ENCODE data around the gene BCDIN3D. TPM values are rescaled to one million over a fixed set of nuclear protein-coding genes. Genes with fewer than 3 reads are reported as not detected.

The BCDIN3D gene
- total RNA-seq, 1 donor from 2014 or later, result 3.8 TPM

GRCh38 chr12:49823350-49823749 lies 19.6 kb downstream of the BCDIN3D start:
- Histone ChIP-seq H4K20me1 (ENCODE audit: low read depth) (peaks cover 85% of the 10 kb centered on the region), H3K79me2 (ENCODE audit: low read depth) (peaks cover 39% of the 10 kb centered on the region)
- no peak overlapping the region for H3K4me3 Mint-ChIP-seq

DNA sequence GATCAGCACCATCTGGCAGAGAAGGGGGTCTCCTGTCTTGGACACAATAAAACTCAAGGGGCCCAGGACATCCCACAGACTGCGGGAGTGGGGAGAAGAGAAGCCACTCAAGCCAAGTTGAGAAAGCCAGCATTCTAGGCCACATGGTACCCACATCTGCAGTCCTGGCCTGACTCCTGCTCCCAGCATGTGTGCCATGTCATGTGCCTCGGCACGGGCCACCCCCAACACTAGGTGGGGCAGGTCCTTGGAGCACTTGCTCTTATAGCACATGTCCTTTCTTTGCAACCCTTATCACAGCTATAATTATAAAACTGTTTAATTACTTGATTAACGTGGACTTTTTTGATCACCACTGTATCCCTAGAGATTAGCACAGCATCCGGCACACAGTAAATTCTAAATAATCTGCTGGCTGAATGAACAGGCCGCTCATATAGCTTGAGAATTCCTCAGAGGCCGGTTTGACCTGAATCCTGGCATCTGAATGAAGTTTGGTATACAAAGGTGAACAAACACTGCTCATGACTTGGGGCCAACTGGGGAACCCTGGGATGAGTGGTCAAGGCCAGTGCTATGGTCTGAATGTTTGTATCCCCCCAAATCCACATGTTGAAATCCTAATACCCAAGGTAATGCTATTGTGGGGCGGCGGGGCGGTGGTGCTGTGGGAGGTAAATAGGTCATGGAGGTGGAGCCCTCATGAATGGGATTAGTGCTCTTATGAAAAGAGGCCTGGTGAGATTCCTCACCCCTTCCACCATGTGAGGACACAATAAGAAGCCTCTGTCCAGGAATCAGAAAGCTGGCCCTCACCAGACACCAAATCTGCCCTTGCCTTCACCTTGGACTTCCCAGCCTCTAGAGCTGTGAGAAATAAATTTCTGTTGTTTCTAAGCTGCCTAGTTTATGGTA lies 21.3 kb downstream of the BCDIN3D start:
- no peak overlapping the region for H2AFZ ChIP-seq (replicated peaks)
- peaks cover 4% of the 10 kb centered on the region for H3K27me3 Mint-ChIP-seq (ENCODE audit: insufficient read depth, low read depth)
- H3K36me3 Mint-ChIP-seq, result peaks cover 21% of the 10 kb centered on the region
- H4K20me1 ChIP-seq (ENCODE audit: low read depth), result peaks cover 83% of the 10 kb centered on the region
- DNase-seq (ENCODE audit: low spot score), result peak; percentile 54
- no peak overlapping the region for H3K9ac ChIP-seq
- no peaks in the 10 kb centered on the region for H3K36me3 ChIP-seq
- no peaks in the 10 kb centered on the region for H3K9me3 Mint-ChIP-seq
- peaks cover 34% of the 10 kb centered on the region for H3K4me1 ChIP-seq
- no peaks in the 10 kb centered on the region for H3K27me3 ChIP-seq
- H3K27ac Mint-ChIP-seq, result no peak overlapping the region
- H3K4me3 ChIP-seq, result no peak overlapping the region
- H3K27ac ChIP-seq, result no peak overlapping the region
- TF ChIP-seq EZH2 (IDR thresholded peaks at IDR 0.05), result no peak
- TF ChIP-seq EZH2phosphoT487 (IDR thresholded peaks at IDR 0.05), result no peak
- TF ChIP-seq CTCF (IDR thresholded peaks at IDR 0.05), result no peak
- no peak overlapping the region for H3K4me2 ChIP-seq
- H3K79me2 ChIP-seq (ENCODE audit: low read depth), result peaks cover 32% of the 10 kb centered on the region
- H3K4me1 Mint-ChIP-seq, result peaks cover 21% of the 10 kb centered on the region
- peaks cover 24% of the 10 kb centered on the region for H3F3A ChIP-seq (ENCODE audit: low read depth)
- no peaks in the 10 kb centered on the region for H3K9me3 ChIP-seq (ENCODE audit: low read depth)
- H3K4me3 Mint-ChIP-seq, result no peak overlapping the region

More at GRCh38 chr12:49823350-49823749, 19.6 kb downstream of the BCDIN3D start:
- no peaks in the 10 kb centered on the region for H3K27me3 ChIP-seq
- peaks cover 5% of the 10 kb centered on the region for H3K27me3 Mint-ChIP-seq (ENCODE audit: insufficient read depth, low read depth)
- no peak overlapping the region for H3K9ac ChIP-seq
- peaks cover 35% of the 10 kb centered on the region for H3F3A ChIP-seq (ENCODE audit: low read depth)
- no peak overlapping the region for H3K27ac Mint-ChIP-seq
- H3K4me1 Mint-ChIP-seq, result peaks cover 26% of the 10 kb centered on the region
- no peak overlapping the region for H3K4me3 ChIP-seq
- no peak for DNase-seq (ENCODE audit: low spot score)
- no peaks in the 10 kb centered on the region for H3K36me3 ChIP-seq
- peaks cover 13% of the 10 kb centered on the region for H3K36me3 Mint-ChIP-seq
- H3K4me1 ChIP-seq, result peaks cover 37% of the 10 kb centered on the region
- no peaks in the 10 kb centered on the region for H3K9me3 Mint-ChIP-seq
- TF ChIP-seq CTCF (IDR thresholded peaks at IDR 0.05) (no peak), EZH2 (IDR thresholded peaks at IDR 0.05) (no peak)
- H3K9me3 ChIP-seq (ENCODE audit: low read depth), result no peaks in the 10 kb centered on the region
- no peak overlapping the region for H3K4me2 ChIP-seq
- H3K27ac ChIP-seq, result no peak overlapping the region
- no peak overlapping the region for H2AFZ ChIP-seq (replicated peaks)

- H3K4me3 ChIP-seq, result no peak overlapping the region
- H3K4me1 Mint-ChIP-seq, result peaks cover 10% of the 10 kb centered on the region
- H3K4me1 ChIP-seq, result peaks cover 17% of the 10 kb centered on the region
- H3K9me3 Mint-ChIP-seq, result peaks cover 4% of the 10 kb centered on the region
- no peaks in the 10 kb centered on the region for H3K36me3 ChIP-seq
- no peak overlapping the region for H3K9ac ChIP-seq
- no peak for TF ChIP-seq CTCF (IDR thresholded peaks at IDR 0.05)
- no peak for TF ChIP-seq EZH2phosphoT487 (IDR thresholded peaks at IDR 0.05)
- no peak for TF ChIP-seq EZH2 (IDR thresholded peaks at IDR 0.05)
- no peaks in the 10 kb centered on the region for H3K27me3 ChIP-seq
- H3F3A ChIP-seq (ENCODE audit: low read depth), result peaks cover 12% of the 10 kb centered on the region
- H3K9me3 ChIP-seq (ENCODE audit: low read depth), result no peaks in the 10 kb centered on the region
- no peak overlapping the region for H3K4me3 Mint-ChIP-seq
- peaks cover 26% of the 10 kb centered on the region for H3K79me2 ChIP-seq (ENCODE audit: low read depth)
- DNase-seq (ENCODE audit: low spot score), result no peak
- peaks cover 2% of the 10 kb centered on the region for H3K27me3 Mint-ChIP-seq (ENCODE audit: insufficient read depth, low read depth)
- peaks cover 32% of the 10 kb centered on the region for H3K36me3 Mint-ChIP-seq
- no peak overlapping the region for H3K27ac ChIP-seq
- H3K27ac Mint-ChIP-seq, result no peak overlapping the region
- peaks cover 69% of the 10 kb centered on the region for H4K20me1 ChIP-seq (ENCODE audit: low read depth)
- H3K4me2 ChIP-seq, result no peak overlapping the region
- H2AFZ ChIP-seq (replicated peaks), result no peak overlapping the region
Observed at GRCh38 chr12:49819786-49820185, 23.1 kb downstream of the BCDIN3D start.
